Activated CD8-positive, alpha-beta memory T cell treated with anti-CD3 and anti-CD28 coated beads for 48 hours (primary cell): ENCODE results near the gene TNS2.

Experiments
- DNase-seq, 3 experiments: peaks; one replicate each; pipeline ENCODE4 v3.0.0-alpha.2; 2020; ENCODE audit warnings: low read depth in 2 of 3, low spot score in 2 of 3

Gene TNS2

GRCh38 chr12:53044052-53044581 lies 5.7 kb upstream of the TNS2 start:
- no peak for DNase-seq

DNA sequence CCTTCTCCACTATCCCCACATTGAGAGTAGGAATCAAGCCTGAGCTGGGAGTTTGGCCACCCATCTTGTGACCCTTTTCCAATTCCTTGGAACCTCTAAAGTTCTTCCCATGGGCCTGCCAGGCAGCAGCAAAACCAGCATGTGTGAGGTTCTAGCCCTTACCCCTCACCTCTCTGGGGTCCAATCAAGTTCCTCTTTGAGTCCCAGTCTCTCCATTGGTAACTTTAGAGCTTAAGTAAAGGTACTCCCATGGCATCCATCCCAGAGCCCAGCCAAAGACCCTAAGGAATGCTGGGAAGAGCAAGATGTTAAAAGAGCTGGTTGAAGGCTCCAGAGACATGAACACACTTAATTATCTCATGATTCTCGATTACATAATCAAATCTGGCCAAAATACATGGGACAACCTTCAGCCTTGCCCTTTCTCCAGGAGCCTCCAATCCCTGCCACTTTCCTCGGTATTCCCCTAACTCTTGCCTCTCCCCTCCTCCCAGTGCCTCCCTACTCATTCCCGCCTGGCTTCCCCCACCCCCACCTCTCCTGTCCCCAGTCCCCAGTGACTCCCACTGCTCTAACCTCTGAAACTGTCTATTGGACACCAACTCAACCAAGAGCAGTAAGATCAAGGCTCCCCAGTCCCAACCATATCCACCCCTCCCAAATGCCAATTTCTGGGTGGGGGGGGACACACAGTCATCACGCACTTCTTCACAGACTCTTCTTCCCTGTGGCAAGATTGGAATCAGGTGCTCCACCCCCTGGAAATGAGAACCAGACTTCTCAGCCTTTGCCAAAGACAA lies 4.8 kb upstream of the TNS2 start:
- DNase-seq: no peak

GRCh38 chr12:53045696-53046045 lies 4.2 kb upstream of the TNS2 start:
- no peak for DNase-seq

GRCh38 chr12:53046655-53047220 lies 3.1 kb upstream of the TNS2 start:
- DNase-seq: peak in 2 of 3 experiments; percentile 34 to 54

DNA sequence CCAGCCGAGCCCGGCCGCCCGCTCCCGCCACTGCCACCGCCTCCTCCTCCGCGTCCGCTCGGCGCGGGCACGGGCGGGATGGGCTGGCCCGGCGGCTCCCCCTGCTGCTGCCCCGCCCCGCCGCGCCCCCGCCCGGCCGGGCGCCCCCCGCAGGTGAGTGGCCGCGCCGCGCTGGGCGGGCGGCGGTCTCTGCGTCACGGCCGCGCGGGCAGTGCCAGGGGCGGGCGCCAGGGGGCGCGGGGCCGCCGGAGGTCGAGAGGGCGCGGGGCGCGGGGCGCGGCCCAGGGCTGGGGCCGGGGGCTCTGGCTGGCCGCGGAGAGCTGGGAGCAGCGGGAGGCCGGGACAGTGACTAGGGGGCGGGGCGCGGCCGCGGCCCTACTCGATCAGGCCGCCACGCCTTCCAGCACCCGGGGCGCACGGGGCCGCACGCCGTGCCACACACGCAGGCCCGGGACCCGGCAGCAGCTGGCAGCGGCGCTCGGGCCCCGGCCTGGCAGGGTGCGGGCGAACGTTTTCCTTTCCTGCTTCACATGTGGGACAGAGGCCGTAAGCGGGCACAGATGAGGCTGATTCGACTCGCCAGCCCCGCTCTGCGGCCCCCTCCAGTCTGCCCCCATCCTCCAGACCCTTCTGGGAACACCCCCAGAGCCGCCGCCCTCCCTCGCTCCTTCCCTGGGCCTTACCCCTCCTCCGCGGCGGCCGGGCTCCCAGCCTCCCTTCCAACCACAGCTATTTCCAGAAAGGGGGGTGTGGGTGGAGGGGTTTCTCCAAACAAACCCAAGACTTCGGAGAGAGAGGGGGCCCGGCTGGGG lies 2.4 kb upstream of the TNS2 start:
- DNase-seq: peak in 2 of 3 experiments; percentile 44 to 49

DNA sequence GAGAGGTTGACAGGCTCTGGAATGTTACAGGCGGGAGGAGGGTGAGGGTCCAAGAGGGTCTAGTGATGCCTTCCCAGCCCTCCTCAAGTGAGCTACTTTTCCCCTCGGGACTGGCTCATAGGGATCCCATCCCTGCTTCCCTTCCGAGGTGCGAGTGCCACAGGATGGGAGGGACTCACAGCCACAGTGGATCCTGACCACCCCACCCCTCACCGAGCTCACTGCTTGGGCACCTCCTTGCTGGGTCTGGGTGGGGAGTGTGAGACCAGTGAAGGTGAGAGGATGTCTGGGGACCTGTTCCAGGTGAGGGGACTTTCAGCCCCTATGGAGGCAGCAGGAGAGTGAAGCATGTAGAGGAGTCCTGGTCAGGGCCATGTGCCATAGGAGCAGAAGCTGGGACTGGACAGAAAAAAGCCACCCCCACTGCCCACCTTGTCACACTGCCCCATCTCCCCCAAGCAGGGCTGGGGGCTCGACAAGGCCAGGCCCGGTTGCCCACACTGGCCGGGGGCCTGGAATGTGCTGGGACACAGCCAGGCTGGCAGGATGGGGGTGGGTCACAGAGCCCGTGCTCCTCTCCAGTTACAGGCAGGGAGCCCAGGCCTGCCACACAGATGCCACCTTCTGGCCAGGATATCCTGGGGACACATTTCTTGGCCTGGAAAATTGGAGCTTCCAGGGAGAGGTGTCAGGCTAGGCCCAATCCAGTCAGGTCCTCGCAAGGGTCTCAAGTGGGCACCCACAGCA lies 1.7 kb upstream of the TNS2 start:
- DNase-seq: no peak

GRCh38 chr12:53048780-53049401 lies 974 bp upstream of the TNS2 start:
- DNase-seq: no peak

GRCh38 chr12:53050426-53051057 lies 677 bp downstream of the TNS2 start:
- no peak for DNase-seq

DNA sequence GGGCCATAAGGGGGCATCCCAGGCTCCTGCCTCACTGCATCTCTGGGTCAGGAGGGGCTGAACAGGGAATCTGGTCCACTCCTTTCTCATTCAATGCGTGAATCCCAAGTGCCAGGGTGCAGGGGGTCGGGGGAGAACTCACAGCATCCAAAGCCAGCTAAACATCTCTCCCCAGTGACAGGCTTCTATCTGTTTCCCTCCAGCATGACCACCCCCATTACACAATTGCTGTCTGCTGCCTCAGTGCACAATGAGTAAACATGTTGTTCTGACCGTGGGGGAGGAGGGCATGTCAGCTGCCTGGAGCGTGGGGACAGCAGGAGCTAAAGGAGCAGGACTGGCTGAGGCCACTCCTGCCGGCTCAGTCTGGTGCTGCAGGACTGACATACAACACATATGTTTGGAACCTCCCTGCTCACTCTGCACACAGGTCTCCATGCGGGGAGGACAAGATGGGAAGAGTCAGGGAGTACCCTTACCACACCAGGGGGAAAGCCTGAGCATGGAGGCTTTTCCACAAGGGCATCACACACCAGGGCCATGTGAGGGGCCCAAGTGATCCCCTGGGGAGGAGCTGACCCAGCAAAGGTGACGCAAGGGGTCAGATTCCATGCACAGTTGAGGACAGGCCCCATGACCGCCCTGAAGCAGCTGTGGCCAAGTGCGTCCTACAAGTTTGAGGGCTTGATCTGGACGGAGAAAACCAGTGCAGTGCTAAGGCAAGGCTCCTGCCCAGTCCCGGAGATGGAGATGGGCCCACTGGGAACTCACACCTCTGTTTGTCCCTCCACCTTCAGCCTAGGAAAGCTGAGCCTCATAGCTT lies 1.4 kb downstream of the TNS2 start:
- no peak for DNase-seq

GRCh38 chr12:53051881-53052412 lies 2.1 kb downstream of the TNS2 start:
- DNase-seq: no peak

DNA sequence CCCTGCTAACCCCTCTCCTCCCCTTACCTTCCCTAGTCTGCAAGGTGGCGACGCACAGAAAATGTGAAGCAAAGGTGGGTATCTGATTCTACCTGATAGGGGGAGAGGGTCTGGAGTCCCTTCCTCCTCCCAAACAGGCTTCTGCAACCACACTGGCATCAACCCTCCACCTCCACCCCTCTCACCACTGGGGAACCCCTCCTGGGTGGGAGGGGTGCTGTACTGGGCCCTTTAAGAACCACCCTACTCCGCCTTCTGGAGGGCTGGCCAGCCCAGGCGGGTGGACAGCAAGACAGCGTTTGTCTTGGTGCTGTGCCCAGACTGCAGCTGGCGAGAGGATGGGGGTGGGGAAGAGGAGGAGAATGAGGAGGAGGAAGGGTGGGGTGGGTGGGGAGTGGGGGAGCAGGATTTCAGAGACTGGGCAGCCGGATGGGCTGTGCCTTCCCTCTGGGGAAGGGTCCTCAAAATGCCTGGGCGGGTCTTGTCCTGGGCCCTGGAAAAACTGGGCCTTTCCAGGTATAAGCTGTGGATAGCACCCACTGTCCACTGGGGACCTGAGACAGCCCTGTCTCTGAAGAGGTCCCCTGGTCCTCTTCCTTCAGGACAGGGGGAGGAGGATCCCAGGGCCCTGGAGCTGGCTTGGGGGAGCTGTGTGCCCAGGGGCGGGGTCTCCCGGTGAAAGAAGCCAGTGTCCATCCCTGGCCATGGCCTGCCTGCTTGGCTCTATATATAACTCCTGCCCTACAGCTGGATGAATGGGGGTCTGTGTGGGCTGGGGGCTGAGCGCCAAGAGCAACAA lies 2.8 kb downstream of the TNS2 start:
- no peak for DNase-seq

DNA sequence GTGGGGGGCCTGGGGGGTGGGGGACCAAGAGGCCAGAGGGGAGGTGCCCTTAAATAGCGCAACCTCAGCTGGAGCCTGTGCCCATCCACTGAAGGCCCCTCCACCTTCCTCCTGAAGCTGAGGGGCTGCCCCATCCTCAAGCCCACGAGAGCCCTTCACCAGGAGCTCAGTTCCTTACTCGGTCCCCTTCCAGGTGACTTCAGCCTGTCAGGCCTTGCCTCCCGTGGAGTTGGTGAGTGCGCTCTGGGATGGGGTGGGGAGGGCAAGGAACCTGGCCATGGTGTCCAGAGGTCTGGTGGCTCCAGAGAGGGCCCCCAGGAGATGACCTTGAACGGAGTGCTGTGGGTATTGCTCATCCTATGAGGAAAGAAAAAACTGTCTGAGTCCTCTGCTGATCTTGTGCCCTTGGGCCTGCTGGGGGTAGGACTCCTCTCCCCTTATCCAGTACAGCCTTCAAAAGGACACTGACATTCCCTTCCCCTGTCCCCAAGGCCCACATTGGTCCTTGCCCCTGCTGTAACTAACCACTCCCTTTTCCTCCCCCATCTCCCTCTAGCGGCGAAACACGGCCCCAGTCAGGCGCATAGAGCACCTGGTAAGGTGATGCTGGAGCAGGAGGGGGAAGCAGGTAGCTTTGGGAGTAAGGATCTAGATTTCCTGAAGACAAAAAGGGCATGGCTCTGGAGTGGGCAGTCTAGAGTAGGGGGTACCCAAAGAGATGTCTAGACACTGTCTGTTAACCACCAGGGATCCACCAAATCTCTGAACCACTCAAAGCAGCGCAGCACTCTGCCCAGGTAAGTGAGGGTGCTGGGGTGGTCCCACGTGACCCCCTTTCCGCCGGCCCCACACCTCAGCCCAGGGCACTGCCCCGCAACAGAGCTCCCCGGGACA lies 3.6 kb downstream of the TNS2 start:
- DNase-seq: no peak

DNA sequence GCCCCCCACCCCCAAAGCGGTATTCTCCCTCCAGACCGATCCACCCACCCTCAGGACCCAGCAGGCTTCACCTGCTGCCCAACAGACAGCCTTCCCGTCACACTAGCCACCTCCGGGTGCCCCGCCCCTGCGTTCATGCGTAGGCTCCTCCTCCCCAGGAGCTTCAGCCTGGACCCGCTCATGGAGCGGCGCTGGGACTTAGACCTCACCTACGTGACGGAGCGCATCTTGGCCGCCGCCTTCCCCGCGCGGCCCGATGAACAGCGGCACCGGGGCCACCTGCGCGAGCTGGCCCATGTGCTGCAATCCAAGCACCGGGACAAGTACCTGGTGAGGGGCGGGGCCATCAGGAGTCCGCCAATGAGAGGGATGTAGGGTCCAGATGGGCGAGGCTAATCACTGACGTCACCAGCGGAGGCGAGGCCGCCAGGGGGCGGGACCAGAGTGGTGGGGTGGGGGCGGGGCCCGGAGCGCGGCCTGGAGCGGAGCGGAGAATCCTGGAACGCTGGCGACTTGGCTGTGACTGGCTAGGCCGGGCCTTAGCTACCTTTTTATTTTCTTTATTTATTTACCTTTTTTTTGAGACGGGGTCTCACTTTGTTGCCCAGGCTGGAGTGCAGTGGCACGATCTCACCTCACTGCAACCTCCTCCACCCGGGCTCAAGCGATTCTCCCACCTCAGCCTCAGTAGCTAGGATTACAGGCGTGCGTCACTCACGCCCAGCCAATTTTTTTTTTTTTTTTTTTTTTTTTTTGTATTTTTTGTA lies 4.4 kb downstream of the TNS2 start:
- peak; percentile 77 to 94 (median 81) for DNase-seq

DNA sequence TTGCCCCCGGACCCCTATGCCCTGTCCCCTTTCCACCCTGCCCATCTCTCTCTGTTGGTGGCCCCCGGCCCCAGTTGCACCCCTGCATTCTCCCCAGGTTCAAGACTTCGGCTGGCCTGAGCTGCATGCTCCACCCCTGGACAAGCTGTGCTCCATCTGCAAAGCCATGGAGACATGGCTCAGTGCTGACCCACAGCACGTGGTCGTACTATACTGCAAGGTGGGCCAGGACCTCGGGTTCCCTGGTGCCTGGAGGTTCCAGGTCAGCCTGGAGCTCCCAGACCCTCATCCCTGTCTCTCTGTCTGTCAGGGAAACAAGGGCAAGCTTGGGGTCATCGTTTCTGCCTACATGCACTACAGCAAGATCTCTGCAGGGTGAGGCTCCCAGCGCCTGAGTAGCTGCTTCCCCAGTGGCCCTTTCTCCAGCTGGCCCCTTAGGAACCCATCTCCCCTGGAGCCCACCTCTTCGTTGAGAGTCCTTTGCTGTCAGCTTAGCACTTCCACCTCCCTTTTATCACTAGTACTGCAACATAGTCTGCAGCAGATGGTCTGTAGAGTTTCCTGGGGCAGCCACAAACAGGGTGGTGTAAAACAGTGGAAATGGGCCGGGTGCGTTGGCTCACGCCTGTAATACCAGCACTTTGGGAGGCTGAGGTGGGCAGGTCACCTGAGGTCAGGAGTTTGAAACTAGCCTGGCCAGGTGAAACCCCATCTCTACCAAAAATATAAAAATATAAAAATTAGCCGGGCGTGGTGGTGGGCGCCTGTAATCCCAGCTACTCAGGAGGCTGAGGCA lies 5.8 kb downstream of the TNS2 start:
- DNase-seq: no peak

- DNase-seq: no peak
Measured at GRCh38 chr12:53056296-53056695, 6.4 kb downstream of the TNS2 start.

DNA sequence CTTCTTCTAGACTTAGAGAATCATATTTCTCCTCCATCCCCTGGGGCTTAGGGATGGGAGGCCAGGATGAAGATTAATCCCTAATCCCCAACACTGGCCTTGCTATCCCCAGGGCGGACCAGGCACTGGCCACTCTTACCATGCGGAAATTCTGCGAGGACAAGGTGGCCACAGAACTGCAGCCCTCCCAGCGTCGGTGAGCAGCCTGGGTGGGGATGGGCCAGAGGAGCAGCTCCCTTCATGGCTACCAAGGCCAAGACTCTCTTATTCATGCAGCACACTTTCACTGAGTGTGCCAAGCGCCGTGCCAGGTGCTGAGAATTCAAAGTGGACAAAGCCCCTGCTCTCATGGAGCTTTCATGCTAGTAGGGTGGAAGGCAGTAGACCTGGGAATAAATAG lies 7.0 kb downstream of the TNS2 start:
- DNase-seq: no peak
